Endothelial cell of umbilical vein (primary cell): ENCODE data around the gene CRABP1. TPM values are rescaled to one million over a fixed set of nuclear protein-coding genes. Genes with fewer than 3 reads are reported as not detected.

Experiments used
- BruUV-seq: library from RNA; stranded (reverse); fragments of 400-500 nt; replicated peaks from 2 replicates; lab custom pipeline; 2021; lab: Mats Ljungman, UMichigan
- CTCF ChIA-PET: fragments of 300-600, 350-600 bp; sonication (Branson Sonifier 250); formaldehyde crosslinking; loops from one replicate; lab custom pipeline; 2021; ENCODE audit warnings: antibody characterized with exemption, inconsistent platforms; lab: Charles Lee
- POLR2A ChIA-PET: fragments of 300-600, 350-600 bp; sonication (Branson Sonifier 250); formaldehyde crosslinking; loops from one replicate; lab custom pipeline; 2021; ENCODE audit warnings: antibody characterized with exemption, inconsistent platforms; lab: Charles Lee
- DNase-seq: peaks from one replicate; pipeline ENCODE4 v3.0.0-alpha.2; 2011; ENCODE audit warnings: low read depth, low spot score
- FAIRE-seq: peaks from 2 replicates; lab custom pipeline; 2011; peaks lifted over from hg19 to GRCh38; lab: Jason Lieb, UNC
- H2AFZ ChIP-seq: 2 replicates; pipeline ENCODE4 v1.6.0; 2012; ENCODE audit warnings: low read depth, low read length, control low read depth, inconsistent platforms
- H3K27ac ChIP-seq: 2 replicates; pipeline ENCODE4 v1.5.1; 2011; ENCODE audit warnings: low read depth, mild to moderate bottlenecking, control low read depth, low read length, moderate library complexity; ENCODE audit not compliant: insufficient read depth
- H3K27me3 ChIP-seq, 2 experiments: 2 replicates each; pipeline versions ENCODE4 v1.6.0 to v1.6.1; 2011; ENCODE audit warnings: low read length in 2 of 2, mixed read lengths in 1 of 2; ENCODE audit not compliant: control insufficient read depth in 2 of 2, insufficient read depth in 2 of 2
- H3K36me3 ChIP-seq, 2 experiments: 2 replicates in 1 of 2; 3 replicates in 1 of 2; pipeline ENCODE4 v1.5.1; 2011; ENCODE audit warnings: low read length in 2 of 2, mild to moderate bottlenecking in 1 of 2, moderate library complexity in 1 of 2; ENCODE audit not compliant: control insufficient read depth in 2 of 2, insufficient read depth in 2 of 2; ENCODE audit errors: extremely low read depth in 1 of 2
- H3K4me1 ChIP-seq: 3 replicates; pipeline ENCODE4 v1.5.1; 2011; ENCODE audit warnings: mild to moderate bottlenecking, low read length; ENCODE audit not compliant: control insufficient read depth, insufficient read depth; ENCODE audit errors: extremely low read depth
- H3K4me2 ChIP-seq: 2 replicates; pipeline ENCODE4 v1.6.1; 2011; ENCODE audit warnings: low read length, control low read depth, mixed read lengths; ENCODE audit not compliant: insufficient read depth
- H3K4me3 ChIP-seq, 3 experiments: fragments of 200-600 bp in 1 of 3; sonication (generic), shearing (Covaris generic) in 1 of 3; replicated peaks in 1 of 3; 2 replicates each; pipeline ENCODE4 v1.5.1; 2011 to 2016; ENCODE audit warnings: control low read depth in 3 of 3, low read length in 3 of 3, mild to moderate bottlenecking in 2 of 3, inconsistent platforms in 1 of 3, low read depth in 1 of 3, moderate library complexity in 1 of 3; ENCODE audit not compliant: insufficient read depth in 1 of 3
- H3K79me2 ChIP-seq: 2 replicates; pipeline ENCODE4 v1.6.0; 2012; ENCODE audit warnings: low read length, inconsistent platforms; ENCODE audit not compliant: control insufficient read depth, insufficient read depth
- H3K9ac ChIP-seq: replicated peaks from 2 replicates; pipeline ENCODE3; 2011; ENCODE audit warnings: low read length, control low read depth; ENCODE audit not compliant: insufficient read depth; ENCODE audit errors: extremely low read depth
- H3K9me1 ChIP-seq: replicated peaks from 3 replicates; pipeline ENCODE4 v1.6.0; 2011; ENCODE audit warnings: mild to moderate bottlenecking, low read length; ENCODE audit not compliant: control insufficient read depth, insufficient read depth; ENCODE audit errors: extremely low read depth
- H3K9me3 ChIP-seq: replicated peaks from 2 replicates; pipeline ENCODE4 v1.5.1; 2012; ENCODE audit warnings: low read length, inconsistent platforms; ENCODE audit not compliant: control insufficient read depth, insufficient read depth
- H4K20me1 ChIP-seq: replicated peaks from 2 replicates; pipeline ENCODE3; 2011; ENCODE audit warnings: mild to moderate bottlenecking, low read length; ENCODE audit not compliant: control insufficient read depth, insufficient read depth; ENCODE audit errors: extremely low read depth
- EZH2 ChIP-seq: IDR thresholded peaks from 2 replicates; pipeline ENCODE4 v1.6.1; 2012; ENCODE audit warnings: borderline replicate concordance, low read depth, mild to moderate bottlenecking, moderate library complexity, low read length, inconsistent platforms; ENCODE audit not compliant: severe bottlenecking
- FOS ChIP-seq: IDR thresholded peaks from 2 replicates; pipeline ENCODE4 v1.6.1; 2011; ENCODE audit warnings: mild to moderate bottlenecking, low read length, moderate library complexity, borderline replicate concordance; ENCODE audit not compliant: insufficient read depth
- MYC ChIP-seq: IDR thresholded peaks from one replicate; pipeline ENCODE4 v1.6.1; 2011; ENCODE audit warnings: mild to moderate bottlenecking, low read depth, low read length
- POLR2AphosphoS5 ChIP-seq: IDR thresholded peaks from 2 replicates; pipeline ENCODE4 v1.6.1; 2012; ENCODE audit warnings: low read depth, mild to moderate bottlenecking, control low read depth, low read length, moderate library complexity; ENCODE audit not compliant: insufficient read depth
- dilution Hi-C: fragments of 300-500 bp; cut with MboI; formaldehyde crosslinking; loops from one replicate; pipeline ENCODE4 v1.15.0; 2019; ENCODE audit warnings: low sequenced_read_pairs; ENCODE audit not compliant: extremely low pct_ligation_motif_present
- intact Hi-C: fragments of 100-400 bp; cut with micrococcal nuclease; formaldehyde crosslinking; loops from one replicate; pipeline ENCODE4 v1.10.0; 2022
- polyA plus RNA-seq, 4 experiments: library from polyadenylated mRNA; depleted of rRNA in 3 of 4; stranded (reverse) in 3 of 4; unstranded in 1 of 4; fragments of >200 nt; gene quantifications; 2 replicates each; pipeline versions ENCODE4 v1.2.1 to v1.2.3, GENCODE V29; 2011 to 2012; ENCODE audit warnings: missing spikeins in 1 of 4
- small RNA-seq: library from RNA; depleted of rRNA; stranded (forward); fragments of <200 nt; gene quantifications from one replicate; pipeline ENCODE3, GENCODE V24; 2012; ENCODE audit warnings: low replicate concordance, low read depth; ENCODE audit not compliant: insufficient read depth, insufficient read length
- total RNA-seq: library from RNA; stranded (reverse); gene quantifications from 2 replicates; pipeline ENCODE4 v1.2.3, GENCODE V29; 2021

Gene CRABP1
- total and polyA plus RNA-seq, 2 donors (not counting 3 experiments of a cell fraction or from before 2014, with no cell fraction given): 0.11 TPM; not detected in 1

- ChIA-PET POLR2A (no interaction called here), CTCF (interaction anchor here (2.5 kb wide), 1 partner anchor 10 kb away, joined by 8 read pairs; no protein-coding TSS in a partner anchor)
- no TSS peak for BruUV-seq
- intact Hi-C loops (no loop called here), dilution Hi-C loops (no loop called here)
- Histone ChIP-seq H3K9me1 (no peaks in the 10 kb centered on the region), H3K4me3 (no peak overlapping the region), H3K36me3 (no peaks in the 10 kb centered on the region), H3K9ac (no peak overlapping the region), H4K20me1 (no peaks in the 10 kb centered on the region), H3K4me2 (no peak overlapping the region), H3K79me2 (no peaks in the 10 kb centered on the region), H3K9me3 (no peaks in the 10 kb centered on the region), H3K4me1 (no peaks in the 10 kb centered on the region), H3K27ac (no peak overlapping the region), H3K27me3 (peaks cover 0 to 12% of the 10 kb centered on the region in 2 experiments), H2AFZ (no peak overlapping the region)
- TF ChIP-seq POLR2AphosphoS5 (no peak), EZH2 (no peak), FOS (no peak)
- DNase-seq (no peak), FAIRE-seq (no peak)
Observed at GRCh38 chr15:78396976-78397375, 56.8 kb downstream of the CRABP1 start.

- no peaks in the 10 kb centered on the region for H3K36me3 ChIP-seq
- no peak overlapping the region for H2AFZ ChIP-seq
- POLR2A ChIA-PET: no interaction called here
- CTCF ChIA-PET: interaction anchor here (2.5 kb wide), 1 partner anchor 10 kb away, joined by 8 read pairs; no protein-coding TSS in a partner anchor
- no TSS peak for BruUV-seq
- no peak overlapping the region for H3K9ac ChIP-seq
- H3K27ac ChIP-seq: no peak overlapping the region
- FAIRE-seq (no peak), DNase-seq (no peak)
- H3K79me2 ChIP-seq: no peaks in the 10 kb centered on the region
- no peaks in the 10 kb centered on the region for H3K9me3 ChIP-seq
- dilution Hi-C loops (no loop called here), intact Hi-C loops (no loop called here)
- no peaks in the 10 kb centered on the region for H3K9me1 ChIP-seq
- no peaks in the 10 kb centered on the region for H4K20me1 ChIP-seq
- TF ChIP-seq POLR2AphosphoS5 (no peak), EZH2 (no peak), MYC (no peak)
- H3K27me3 ChIP-seq: peaks cover 0 to 12% of the 10 kb centered on the region in 2 experiments
- H3K4me3 ChIP-seq: no peak overlapping the region
- no peaks in the 10 kb centered on the region for H3K4me1 ChIP-seq
- H3K4me2 ChIP-seq: no peak overlapping the region
Observed at GRCh38 chr15:78397382-78397781, 57.2 kb downstream of the CRABP1 start.

Small RNA genes lying within 50 kb of the gene (small RNA-seq; reads per million reads assigned to genes)
- not detected for gene AC090607.5

Other genes with a start within 250 kb of the CRABP1 start
- gene SH2D7, start 247.8 kb upstream of the CRABP1 start, total RNA-seq: not detected in 2 replicates
- gene SH2D7, start 247.8 kb upstream of the CRABP1 start, polyA plus RNA-seq: not detected in 2 replicates
- 2.5 and 4.0 TPM in 2 replicates for gene CIB2, start 208.9 kb upstream of the CRABP1 start, total RNA-seq
- 6.4 and 7.7 TPM in 2 replicates for gene CIB2, start 208.9 kb upstream of the CRABP1 start, polyA plus RNA-seq
- 62.8 and 63.9 TPM in 2 replicates for gene IDH3A, start 191.0 kb upstream of the CRABP1 start, total RNA-seq
- gene IDH3A, start 191.0 kb upstream of the CRABP1 start, polyA plus RNA-seq: 28.6 and 35.5 TPM in 2 replicates
- gene ACSBG1, start 105.8 kb upstream of the CRABP1 start, total RNA-seq: not detected in 2 replicates
- gene ACSBG1, start 105.8 kb upstream of the CRABP1 start, polyA plus RNA-seq: not detected in 2 replicates
- 20.2 and 21.3 TPM in 2 replicates for gene DNAJA4, start 75.8 kb upstream of the CRABP1 start, total RNA-seq
- 15.4 and 17.3 TPM in 2 replicates for gene DNAJA4, start 75.8 kb upstream of the CRABP1 start, polyA plus RNA-seq
- 49.0 and 49.7 TPM in 2 replicates for gene SKIC8, start 40.7 kb upstream of the CRABP1 start, total RNA-seq
- gene SKIC8, start 40.7 kb upstream of the CRABP1 start, polyA plus RNA-seq: 74.0 and 95.0 TPM in 2 replicates
- 51.4 and 54.3 TPM in 2 replicates for gene IREB2, start 97.9 kb downstream of the CRABP1 start, total RNA-seq
- gene IREB2, start 97.9 kb downstream of the CRABP1 start, polyA plus RNA-seq: 10.3 and 12.7 TPM in 2 replicates
- 2.1 and 2.7 TPM in 2 replicates for gene HYKK, start 167.2 kb downstream of the CRABP1 start, total RNA-seq
- 1.0 and 1.3 TPM in 2 replicates for gene HYKK, start 167.2 kb downstream of the CRABP1 start, polyA plus RNA-seq
- gene PSMA4, start 200.1 kb downstream of the CRABP1 start, total RNA-seq: 250 and 260 TPM in 2 replicates
- gene PSMA4, start 200.1 kb downstream of the CRABP1 start, polyA plus RNA-seq: 238 and 279 TPM in 2 replicates
- gene CHRNA5, start 225.2 kb downstream of the CRABP1 start, total RNA-seq: 12.7 and 15.6 TPM in 2 replicates
- 5.1 and 6.4 TPM in 2 replicates for gene CHRNA5, start 225.2 kb downstream of the CRABP1 start, polyA plus RNA-seq